ENCODE data around the gene MBNL2.

The MBNL2 gene

DNA sequence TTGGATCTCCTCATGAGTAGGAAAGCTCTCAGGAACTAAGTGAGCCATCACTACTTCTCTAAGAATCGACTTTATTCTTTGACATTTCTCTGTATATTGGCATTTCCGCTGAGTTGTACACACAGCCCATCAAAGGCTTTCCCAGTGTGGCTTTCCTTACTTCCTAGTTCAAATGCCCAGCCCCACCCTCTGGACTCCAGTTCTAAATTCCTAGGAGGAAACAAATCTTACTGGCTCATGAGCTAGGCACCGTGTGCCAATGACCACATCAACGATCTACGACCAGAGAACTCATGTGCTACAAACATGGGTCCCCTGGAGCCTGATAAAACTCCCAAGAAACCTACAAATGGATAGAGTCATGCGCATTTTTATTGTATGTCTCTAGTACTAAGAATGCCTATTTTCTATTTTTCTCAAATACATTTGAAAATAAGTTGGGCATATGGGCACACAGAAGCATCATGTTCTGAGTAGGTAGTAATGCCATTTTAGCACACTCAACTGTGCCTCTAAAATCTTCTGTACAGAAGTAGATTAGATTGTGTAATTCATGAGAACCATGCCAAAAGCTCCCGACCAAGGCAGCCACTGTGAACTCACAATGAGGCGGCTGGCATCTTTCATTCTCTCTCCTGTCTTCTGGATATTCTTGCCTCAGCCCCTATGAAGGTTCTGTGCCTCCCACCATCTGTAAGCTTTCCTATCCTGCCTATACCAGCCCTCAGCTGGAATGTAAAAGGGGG lies 201.3 kb downstream of the MBNL2 start:
- DNase-seq (ENCODE audit: low spot score) = no peak

DNA sequence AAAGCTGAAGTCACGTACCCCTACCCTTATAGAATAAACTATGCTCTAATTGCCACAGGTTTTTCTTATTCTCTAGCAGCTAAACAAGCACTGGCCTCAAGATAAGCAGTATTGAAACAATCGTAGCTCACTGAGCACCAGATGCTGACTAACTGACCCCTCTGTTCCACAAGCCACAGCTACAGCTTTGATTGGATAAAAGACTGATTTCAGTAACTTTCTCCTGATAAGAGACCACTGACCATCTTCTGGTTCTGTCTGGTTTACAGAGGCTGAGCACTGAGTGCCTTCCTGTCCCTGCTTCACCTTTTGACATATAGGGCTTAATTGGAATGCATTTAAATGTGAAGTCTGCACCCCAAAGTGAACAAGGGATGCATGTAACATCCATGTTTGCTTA lies 203.5 kb downstream of the MBNL2 start:
- DNase-seq (ENCODE audit: low spot score) = no peak

DNA sequence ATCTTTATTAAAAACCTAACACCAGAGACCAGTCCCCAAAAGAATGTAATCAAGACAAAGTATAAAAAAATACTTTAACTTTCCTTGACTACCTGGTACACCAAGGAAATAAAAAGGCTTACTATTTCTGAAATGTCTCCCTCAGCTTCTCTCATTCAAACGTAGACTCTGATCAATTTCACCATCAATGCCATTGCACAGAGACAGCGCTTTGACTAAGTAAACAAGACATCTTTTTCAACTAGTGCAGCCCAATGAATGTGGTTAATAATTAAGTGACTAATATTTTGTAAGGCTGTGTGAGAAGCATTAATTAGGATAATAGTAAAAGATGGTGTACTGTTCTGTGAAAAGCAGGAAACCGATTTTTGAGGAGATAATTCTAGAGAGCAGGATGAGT lies 204.6 kb downstream of the MBNL2 start:
- DNase-seq (ENCODE audit: low spot score) = no peak

DNA sequence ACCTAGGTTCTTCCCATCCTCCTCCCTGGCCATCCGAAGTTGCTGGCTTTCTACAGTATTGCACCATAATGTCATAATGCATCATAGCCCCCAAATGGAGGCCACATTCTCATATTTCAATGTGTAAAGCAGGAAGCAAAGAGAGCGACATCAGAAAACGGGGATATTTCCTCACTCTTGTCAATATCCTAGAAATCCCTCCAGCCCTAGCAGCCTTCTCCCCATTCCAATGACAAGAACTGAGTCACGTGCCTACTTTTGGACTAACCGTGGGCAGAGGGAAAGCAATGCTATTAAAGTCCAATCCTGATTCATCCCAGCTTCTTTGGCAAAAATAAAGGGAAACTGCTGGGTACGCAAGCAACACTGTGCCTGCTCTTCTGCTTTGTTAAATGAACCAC lies 207.5 kb downstream of the MBNL2 start:
- DNase-seq (ENCODE audit: low spot score) = no peak

DNA sequence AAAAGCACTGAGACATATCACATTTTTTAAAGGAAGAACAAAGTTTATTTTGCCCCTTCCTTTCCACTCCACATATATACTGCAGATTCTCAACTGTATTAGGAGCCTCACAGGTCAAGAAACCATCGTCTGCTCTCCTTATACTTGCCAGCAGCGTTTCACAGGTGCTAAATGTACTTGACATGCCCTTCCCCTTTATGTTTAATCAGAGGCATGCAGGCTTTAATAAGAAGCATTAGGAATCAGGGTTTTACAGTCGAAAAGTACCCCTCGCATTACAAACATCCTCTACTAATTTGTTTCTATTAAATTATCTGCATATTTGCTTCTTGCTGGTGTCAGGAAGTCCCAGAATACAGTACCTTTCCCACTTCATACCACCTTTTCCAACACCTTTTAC lies 208.2 kb downstream of the MBNL2 start:
- no peak for DNase-seq (ENCODE audit: low spot score)

DNA sequence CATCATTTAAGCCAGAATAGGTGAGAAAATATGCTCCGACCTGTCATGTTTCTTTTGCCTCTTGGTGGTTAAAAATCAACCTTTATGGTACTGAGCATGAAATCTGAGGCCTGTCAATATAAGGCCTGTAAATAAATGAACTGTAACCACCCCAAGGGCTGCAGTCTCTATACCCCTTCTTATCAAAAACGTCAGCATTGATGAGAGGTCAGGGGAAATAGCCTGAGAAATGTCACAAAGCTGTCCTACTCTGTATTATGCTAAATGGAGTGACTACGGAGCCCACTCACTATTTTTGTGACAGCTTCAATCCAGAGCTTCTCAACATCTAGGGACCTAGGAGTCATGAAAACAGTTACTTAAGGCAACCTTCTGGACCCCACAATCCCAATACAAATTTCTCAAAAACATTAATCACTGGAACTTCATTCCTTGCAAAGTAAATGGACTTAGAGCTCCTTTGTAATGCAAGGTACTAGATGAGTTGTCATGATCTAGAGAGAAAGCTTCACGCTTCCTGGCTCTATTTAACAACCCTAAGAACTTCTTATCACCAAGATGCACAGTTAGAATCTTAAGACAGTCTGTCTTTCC lies 209.1 kb downstream of the MBNL2 start:
- DNase-seq (ENCODE audit: low spot score) = no peak

DNA sequence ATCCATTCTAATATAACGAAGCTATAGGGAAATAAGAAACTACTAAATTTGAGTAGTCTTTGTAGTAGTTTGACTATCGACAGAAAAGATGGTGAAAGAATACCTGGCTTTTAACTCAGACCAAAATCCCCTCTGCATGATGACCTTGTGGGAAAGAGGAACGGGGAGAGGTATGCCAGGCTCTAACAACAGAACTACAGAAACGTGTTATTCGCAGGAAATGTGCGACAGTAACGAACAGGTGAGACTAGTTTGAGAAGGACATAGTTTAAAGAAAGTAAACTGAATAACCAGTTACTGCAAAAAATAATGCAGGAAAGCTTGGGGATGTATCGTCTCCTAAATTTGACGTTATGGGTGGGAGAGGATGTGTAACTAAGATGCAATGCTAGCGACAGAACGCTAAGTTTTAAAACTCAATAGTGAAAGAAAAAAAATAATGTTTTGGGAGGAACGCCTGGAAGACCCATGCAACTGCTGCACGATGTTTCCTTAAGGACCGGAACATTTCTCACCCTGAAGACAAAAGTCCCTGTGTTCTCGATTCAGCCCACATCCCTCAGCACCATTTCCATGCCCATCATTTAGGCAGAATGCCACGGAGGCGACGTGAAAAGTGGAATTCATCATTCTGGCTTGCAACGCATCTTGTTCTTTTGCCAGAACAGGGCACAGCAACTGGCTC lies 210.2 kb downstream of the MBNL2 start:
- DNase-seq (ENCODE audit: low spot score) = peak; percentile 40

DNA sequence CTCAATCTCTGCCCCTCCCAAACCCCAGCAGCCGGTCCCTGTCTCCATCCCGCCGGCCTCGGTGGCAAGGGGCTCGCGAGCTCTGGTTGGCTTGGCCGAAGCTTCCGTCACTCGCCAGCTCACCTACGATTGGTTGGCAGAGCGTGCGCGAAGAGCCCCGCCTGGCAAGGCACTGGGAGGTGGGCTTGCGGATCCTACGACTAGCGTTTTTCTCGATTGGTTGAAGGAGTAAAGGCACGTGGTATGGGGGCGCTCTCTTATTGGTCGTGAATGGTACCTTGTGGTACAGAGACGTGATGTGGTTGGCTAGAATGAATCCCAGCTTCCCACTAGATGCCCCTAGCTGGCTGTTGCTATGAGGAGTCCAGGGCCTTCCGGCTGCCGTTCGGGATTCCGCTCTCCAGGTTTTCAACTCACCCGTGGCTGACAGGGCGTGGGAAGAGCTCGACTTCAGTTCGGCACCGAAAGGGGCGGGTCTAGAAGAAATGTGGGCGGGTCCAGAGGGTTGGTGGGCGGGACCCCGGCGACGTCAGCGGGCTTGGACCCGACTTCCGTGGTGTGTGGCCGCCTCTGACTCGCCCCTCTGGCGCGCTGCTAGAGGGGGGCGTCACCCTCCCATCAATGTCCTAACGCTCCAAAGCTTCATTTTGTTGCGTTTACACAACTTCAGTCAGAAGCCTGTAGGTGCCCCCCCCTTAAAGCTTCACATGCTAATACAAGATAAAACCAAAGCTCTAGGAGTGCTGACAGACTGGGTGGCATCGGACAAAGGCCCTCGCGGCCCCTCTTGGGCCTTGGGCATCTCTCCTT lies 211.0 kb downstream of the MBNL2 start:
- DNase-seq (ENCODE audit: low spot score) = peak; percentile 100

DNA sequence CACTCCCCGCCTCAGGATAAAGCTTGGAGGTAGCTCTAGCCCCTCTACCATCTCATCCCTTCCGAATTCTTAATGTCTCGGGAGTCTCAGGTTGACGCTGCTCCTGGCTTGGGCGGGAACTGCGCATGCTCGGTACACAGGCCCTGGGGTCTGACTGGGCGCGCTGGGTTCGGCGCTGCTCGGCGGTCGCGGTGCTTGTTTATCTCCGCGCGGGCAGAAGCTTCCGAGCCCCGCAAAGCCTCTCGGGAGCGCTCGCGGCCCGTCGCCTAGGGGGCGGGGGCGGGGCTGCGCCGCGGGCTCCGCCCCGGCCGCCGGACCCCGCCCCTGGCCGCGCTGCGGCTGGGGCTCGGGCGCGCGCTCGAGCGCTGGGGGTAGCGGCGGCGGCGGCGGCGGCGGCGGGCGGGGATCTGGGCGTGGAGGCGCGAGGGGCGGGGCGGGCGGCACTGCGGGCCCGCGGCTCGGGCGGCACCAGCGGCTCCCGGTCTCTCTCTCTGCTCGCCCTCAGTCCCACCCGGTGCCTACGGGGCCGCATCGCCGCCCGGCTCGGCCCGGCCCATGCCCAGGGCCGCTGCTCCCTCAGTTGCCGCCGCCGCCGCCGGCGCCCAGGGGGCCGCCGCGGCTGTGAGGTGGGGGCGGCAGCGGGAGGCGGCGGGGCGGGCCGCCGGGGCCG lies 211.7 kb downstream of the MBNL2 start, which contains the start of gene RAP2A:
Gene RAP2A, plus strand, starts transcription at position 443 of the 670 bp plus-strand sequence. CDS start 302 bp downstream, outside the sequence.
- DNase-seq (ENCODE audit: low spot score) = peak; percentile 96

DNA sequence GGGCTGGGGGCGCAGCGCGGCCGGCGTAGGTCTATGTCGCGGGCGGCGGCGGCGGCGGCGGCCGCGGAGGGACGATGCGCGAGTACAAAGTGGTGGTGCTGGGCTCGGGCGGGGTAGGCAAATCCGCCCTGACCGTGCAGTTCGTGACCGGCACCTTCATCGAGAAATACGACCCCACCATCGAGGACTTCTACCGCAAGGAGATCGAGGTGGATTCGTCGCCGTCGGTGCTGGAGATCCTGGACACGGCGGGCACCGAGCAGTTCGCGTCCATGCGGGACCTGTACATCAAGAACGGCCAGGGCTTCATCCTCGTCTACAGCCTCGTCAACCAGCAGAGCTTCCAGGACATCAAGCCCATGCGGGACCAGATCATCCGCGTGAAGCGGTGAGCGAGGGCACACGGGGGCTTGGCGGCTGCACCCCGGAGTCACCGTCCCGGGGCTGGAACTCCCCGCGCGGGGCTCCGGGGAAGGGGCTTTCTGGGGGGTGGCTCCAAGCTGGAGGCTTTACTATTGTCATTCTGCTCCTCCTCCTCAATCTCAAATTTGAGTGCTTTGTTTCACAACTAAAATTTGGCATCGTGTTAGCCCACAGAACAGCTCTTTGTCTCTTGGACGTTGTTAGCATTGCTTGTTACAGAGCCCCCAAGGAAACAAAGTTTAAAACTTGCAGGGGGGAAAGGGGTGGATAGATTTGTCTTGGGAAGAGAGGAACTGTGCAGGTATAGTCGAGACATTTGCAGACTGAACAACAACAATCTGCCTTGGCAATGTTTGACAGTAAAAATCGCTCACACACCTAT lies 212.5 kb downstream of the MBNL2 start:
- DNase-seq (ENCODE audit: low spot score) = peak; percentile 72

DNA sequence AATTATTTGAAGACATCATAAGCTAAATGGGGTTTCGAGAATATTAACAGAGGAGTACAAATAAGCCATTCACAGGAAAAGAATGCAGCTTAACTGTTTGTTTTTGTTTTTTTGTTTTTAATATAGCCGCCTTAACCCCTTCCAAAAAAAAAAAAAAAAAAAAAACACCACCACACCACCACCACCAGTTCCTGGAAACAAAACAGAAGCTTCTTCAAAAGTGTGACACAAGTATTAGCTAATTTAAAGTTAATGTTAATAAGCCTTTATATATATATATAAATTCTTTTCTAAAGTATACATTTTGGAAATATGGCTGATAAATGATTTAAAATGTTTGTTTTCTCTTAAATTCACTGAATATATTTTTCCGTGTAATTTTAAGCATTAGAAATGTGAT lies 213.2 kb downstream of the MBNL2 start:
- no peak for DNase-seq (ENCODE audit: low spot score)

DNA sequence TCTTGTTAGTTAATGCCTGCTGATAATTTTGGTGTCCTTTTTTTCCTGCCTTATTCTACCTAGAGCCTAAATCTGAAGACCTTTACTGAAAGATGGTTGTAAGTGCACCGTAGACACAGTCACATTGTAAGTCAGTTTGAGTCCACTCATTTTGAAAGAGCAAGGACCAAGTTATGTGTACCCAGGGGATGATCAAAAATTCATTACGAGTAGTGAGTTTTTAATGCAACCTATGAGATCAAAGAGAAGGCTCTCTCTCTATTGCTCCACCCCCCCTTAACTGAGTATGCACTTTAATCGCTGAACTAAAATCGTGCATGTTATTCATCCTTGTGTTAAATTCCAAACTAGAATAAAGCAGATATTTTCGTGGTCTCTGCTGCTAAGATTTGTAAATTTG lies 213.7 kb downstream of the MBNL2 start:
- peak; percentile 51 for DNase-seq (ENCODE audit: low spot score)

DNA sequence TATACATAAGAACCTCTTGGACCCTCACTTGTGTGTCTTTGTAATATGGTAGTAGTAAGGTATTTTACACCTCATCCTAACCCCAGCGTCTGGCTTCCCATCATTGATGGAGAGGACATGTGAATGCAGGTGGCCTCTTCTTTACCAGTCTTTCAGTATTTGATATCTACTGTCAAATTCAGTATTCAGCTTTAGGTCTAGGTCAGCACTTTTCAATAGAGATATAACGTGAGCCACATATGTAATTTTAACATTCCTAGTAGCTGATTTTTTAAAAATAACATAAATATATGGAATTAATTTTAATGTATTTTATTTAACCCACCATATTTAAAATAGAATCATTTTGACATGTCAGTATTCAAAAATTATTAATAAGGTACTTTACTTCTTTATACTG lies 214.7 kb downstream of the MBNL2 start:
- no peak for DNase-seq (ENCODE audit: low spot score)

DNA sequence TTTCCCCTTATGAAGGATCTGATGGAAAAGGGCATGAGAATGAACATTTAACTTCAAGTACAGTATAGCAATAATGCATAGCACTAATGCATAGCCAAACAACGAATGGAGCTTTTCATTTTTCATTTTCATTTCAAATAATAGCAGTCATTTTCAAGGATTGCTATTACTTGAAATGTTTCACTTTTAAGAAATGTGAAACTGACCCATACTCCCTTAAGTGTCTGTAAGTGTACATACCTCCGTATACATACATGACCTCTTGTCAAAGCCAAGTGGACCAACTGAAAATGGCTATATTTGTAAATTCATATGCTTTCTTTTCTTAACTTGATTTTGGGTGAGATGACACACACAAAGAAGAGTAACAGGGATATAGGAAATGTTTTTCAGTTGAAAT lies 215.6 kb downstream of the MBNL2 start:
- no peak for DNase-seq (ENCODE audit: low spot score)

DNA sequence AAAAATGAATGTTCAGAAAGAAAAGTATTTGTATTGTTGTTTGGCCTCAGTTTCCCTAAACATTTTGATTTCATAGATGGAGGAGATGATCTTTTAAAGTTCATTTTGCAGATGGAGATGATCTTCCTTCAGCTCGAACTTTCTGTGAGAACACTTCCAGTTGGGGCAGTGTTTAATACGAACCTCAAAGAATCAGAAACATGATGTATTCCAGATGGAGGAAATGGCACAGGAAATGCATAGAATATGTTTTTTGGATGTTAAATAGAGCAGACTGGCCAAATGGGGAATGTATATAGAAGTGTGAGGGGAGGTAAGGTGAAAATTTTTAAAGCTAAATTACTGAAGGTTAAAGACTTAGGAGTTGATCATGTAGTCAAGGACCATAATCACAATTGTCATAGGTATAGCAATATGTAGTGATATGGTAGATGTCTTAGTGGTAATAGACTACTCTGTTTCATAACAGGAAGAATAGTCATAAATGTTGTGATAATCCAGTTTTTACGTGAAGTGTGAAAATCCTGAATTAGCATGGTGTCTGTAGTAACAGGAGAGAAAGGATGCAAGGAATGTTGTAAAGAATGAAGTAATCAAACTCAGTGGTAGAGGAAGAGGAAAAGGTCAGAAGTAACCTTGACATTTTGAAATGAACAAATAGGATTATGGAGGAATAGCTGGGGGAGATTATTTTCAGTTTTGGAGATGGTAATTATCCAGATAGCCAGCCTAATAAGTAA lies 216.9 kb downstream of the MBNL2 start:
- DNase-seq (ENCODE audit: low spot score) = no peak

DNA sequence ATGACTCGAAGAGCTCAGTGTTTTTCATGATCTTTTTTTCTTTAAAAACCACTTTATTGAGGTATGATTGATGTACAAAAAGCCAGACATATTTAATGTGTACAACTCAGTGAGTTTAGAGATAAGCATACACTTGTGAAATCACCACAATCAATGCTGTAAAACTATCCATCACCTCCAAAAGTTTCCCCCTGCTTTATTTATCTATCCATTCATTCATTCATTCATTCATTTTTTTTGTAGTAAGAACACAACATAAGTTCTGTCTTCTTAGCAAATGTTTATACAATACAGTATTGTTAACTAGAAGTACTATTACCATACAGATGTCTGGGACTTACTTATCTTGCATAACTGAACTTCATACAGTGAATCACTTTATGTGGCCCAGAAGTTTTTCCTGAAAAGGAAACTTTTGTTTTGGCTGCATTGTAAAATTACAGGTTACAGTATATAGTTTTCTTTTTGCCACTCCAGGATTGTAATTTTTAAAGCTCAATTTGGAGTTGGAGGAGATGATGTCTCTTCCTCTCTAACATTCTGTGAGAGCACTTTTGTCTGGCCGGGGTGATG lies 218.6 kb downstream of the MBNL2 start:
- no peak for DNase-seq (ENCODE audit: low spot score)

DNA sequence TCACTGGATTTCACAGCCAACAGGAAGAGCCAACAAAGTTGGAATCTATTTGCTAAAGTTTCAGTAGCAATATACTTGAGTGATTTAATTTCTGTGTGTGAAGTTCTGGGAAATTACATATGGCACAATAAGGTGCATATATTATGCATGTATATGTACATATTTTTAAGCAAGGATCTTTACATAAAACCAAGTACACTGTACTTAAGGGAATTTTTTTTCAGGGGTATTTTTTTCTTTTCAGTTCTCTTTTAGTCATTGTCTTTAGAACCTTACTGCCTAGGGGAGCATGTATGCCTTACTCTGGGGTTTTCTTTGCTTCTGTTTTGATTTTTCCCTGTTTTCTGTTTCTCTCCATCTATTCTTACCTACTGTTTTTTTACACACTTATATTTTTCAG lies 219.2 kb downstream of the MBNL2 start:
- DNase-seq (ENCODE audit: low spot score) = no peak
